GM12872 (cell line): ENCODE results near the gene PPM1F.

Source experiments
- CTCF ChIP-seq: IDR thresholded peaks from 3 replicates; pipeline ENCODE4 v1.5.1; 2011; ENCODE audit warnings: low read depth, mild to moderate bottlenecking, low read length, moderate library complexity; ENCODE audit not compliant: insufficient read depth

Gene PPM1F

GRCh38 chr22:21919526-21920307 lies 32.9 kb downstream of the PPM1F start:
- no peak for TF ChIP-seq CTCF

- no peak for TF ChIP-seq CTCF
Measured at GRCh38 chr22:21918466-21919185, 34.0 kb downstream of the PPM1F start.

- TF ChIP-seq CTCF: no peak
Measured at GRCh38 chr22:21917959-21918261, 34.7 kb downstream of the PPM1F start.

GRCh38 chr22:21917181-21917958 lies 35.3 kb downstream of the PPM1F start:
- no peak for TF ChIP-seq CTCF

GRCh38 chr22:21916309-21916918 lies 36.2 kb downstream of the PPM1F start:
- TF ChIP-seq CTCF: no peak

GRCh38 chr22:21915624-21916308 lies 36.9 kb downstream of the PPM1F start:
- no peak for TF ChIP-seq CTCF
